SK-N-SH (cell line): ENCODE measurements around the gene RNF150. TPM values are rescaled to one million over a fixed set of nuclear protein-coding genes. Genes with fewer than 3 reads are reported as not detected.

Experiments
- CTCF ChIA-PET: fragments of 300-600, 350-600 bp; formaldehyde crosslinking; extraction: SDS; loops from one replicate; lab custom pipeline; 2021; lab: Yijun Ruan, JAX
- POLR2A ChIA-PET: fragments of 350-600 bp; sonication (Branson Sonifier 250); formaldehyde crosslinking; extraction: SDS; loops from one replicate; lab custom pipeline; 2020; ENCODE audit warnings: antibody characterized with exemption, inconsistent platforms; lab: Yijun Ruan, JAX
- DNase-seq: peaks from one replicate; pipeline ENCODE4 v3.0.0; 2012
- H2AFZ ChIP-seq: fragments of 200-600 bp; sonication (generic); 2 replicates; pipeline ENCODE4 v1.8.1; 2016; ENCODE audit warnings: antibody characterized with exemption, mild to moderate bottlenecking, low read depth
- H3F3A ChIP-seq: fragments of 200-600 bp; sonication (generic); replicated peaks from 2 replicates; pipeline ENCODE3; 2016; ENCODE audit warnings: antibody characterized with exemption, mild to moderate bottlenecking; ENCODE audit not compliant: insufficient read depth
- H3K27ac ChIP-seq, 2 experiments: fragments of 200-500 bp in 1 of 2; fragments of 200-600 bp in 1 of 2; sonication (Bioruptor generic) in 1 of 2; sonication (generic), shearing (Covaris generic) in 1 of 2; 2 replicates each; pipeline versions ENCODE4 v1.5.1 to v1.6.1; 2014 to 2016; ENCODE audit warnings: low read depth in 2 of 2, inconsistent platforms in 1 of 2, low read length in 1 of 2, mild to moderate bottlenecking in 1 of 2, mixed read lengths in 1 of 2
- H3K27me3 ChIP-seq: fragments of 200-600 bp; sonication (generic), shearing (Covaris generic); 2 replicates; pipeline ENCODE4 v1.6.1; 2016; ENCODE audit warnings: mixed run types; ENCODE audit not compliant: insufficient read depth
- H3K36me3 ChIP-seq, 2 experiments: fragments of 200-500 bp in 1 of 2; fragments of 200-600 bp in 1 of 2; sonication (Bioruptor generic) in 1 of 2; sonication (generic) in 1 of 2; replicated peaks in 1 of 2; 2 replicates each; pipeline versions ENCODE3 to v1.5.1; 2014 to 2016; ENCODE audit warnings: low read length in 1 of 2, mild to moderate bottlenecking in 1 of 2; ENCODE audit not compliant: insufficient read depth in 2 of 2, control insufficient read depth in 1 of 2
- H3K4me1 ChIP-seq, 2 experiments: fragments of 200-500 bp in 1 of 2; fragments of 200-600 bp in 1 of 2; sonication (Bioruptor generic) in 1 of 2; sonication (generic), shearing (Covaris generic) in 1 of 2; 2 replicates each; pipeline versions ENCODE4 v1.5.1 to v1.6.1; 2014 to 2016; ENCODE audit warnings: low read depth in 1 of 2, low read length in 1 of 2, mixed run types in 1 of 2; ENCODE audit not compliant: insufficient read depth in 2 of 2, control insufficient read depth in 1 of 2
- H3K4me2 ChIP-seq: fragments of 200-600 bp; sonication (generic), shearing (Covaris generic); 2 replicates; pipeline ENCODE4 v1.6.1; 2017; ENCODE audit warnings: mixed run types
- H3K4me3 ChIP-seq, 2 experiments: fragments of 200-500 bp in 1 of 2; fragments of 200-600 bp in 1 of 2; sonication (Bioruptor generic) in 1 of 2; sonication (generic), shearing (Covaris generic) in 1 of 2; 2 replicates each; pipeline versions ENCODE4 v1.5.1 to v1.8.1; 2014 to 2016; ENCODE audit warnings: low read depth in 2 of 2, inconsistent platforms in 1 of 2, low read length in 1 of 2, mild to moderate bottlenecking in 1 of 2, mixed read lengths in 1 of 2, moderate library complexity in 1 of 2
- H3K79me2 ChIP-seq: fragments of 200-600 bp; sonication (generic); 2 replicates; pipeline ENCODE4 v1.8.1; 2017; ENCODE audit warnings: mild to moderate bottlenecking; ENCODE audit not compliant: insufficient read depth
- H3K9ac ChIP-seq: fragments of 200-600 bp; sonication (generic); 2 replicates; pipeline ENCODE4 v1.6.1; 2017; ENCODE audit warnings: mixed run types
- H3K9me2 ChIP-seq: fragments of 200-600 bp; sonication (generic); 2 replicates; pipeline ENCODE4 v1.6.1; 2017; ENCODE audit warnings: mixed run types
- H3K9me3 ChIP-seq: fragments of 200-600 bp; sonication (generic); 2 replicates; pipeline ENCODE4 v1.6.1; 2017; ENCODE audit warnings: mixed run types, mild to moderate bottlenecking, moderate library complexity
- H4K20me1 ChIP-seq: fragments of 200-600 bp; sonication (generic); 2 replicates; pipeline ENCODE4 v1.6.1; 2017; ENCODE audit warnings: mild to moderate bottlenecking, mixed run types; ENCODE audit not compliant: insufficient read depth
- ELF1 ChIP-seq: IDR thresholded peaks from 2 replicates; pipeline ENCODE4 v1.4.0; 2012
- EZH2phosphoT487 ChIP-seq: fragments of 200-600 bp; sonication (generic); IDR thresholded peaks from 2 replicates; pipeline ENCODE4 v1.6.1; 2017; ENCODE audit warnings: low read depth, mixed run types, mild to moderate bottlenecking, antibody characterized with exemption, moderate library complexity, borderline replicate concordance
- FOXM1 ChIP-seq: IDR thresholded peaks from 2 replicates; pipeline ENCODE4 v1.4.0; 2012; ENCODE audit warnings: low read depth, mild to moderate bottlenecking
- GATA2 ChIP-seq: sonication (generic); formaldehyde crosslinking; IDR thresholded peaks from 2 replicates; pipeline ENCODE4 v1.5.0; 2020; ENCODE audit warnings: mild to moderate bottlenecking, missing genetic modification reagents
- MEF2A ChIP-seq: IDR thresholded peaks from 2 replicates; pipeline ENCODE4 v1.4.0; 2012; ENCODE audit warnings: low read depth, borderline replicate concordance
- POLR2AphosphoS5 ChIP-seq: IDR thresholded peaks from 2 replicates; pipeline ENCODE4 v1.6.1; 2012; ENCODE audit warnings: low read depth, low read length
- RAD21 ChIP-seq: IDR thresholded peaks from 2 replicates; pipeline ENCODE4 v1.6.1; 2012; ENCODE audit warnings: mild to moderate bottlenecking, low read length
- RCOR1 ChIP-seq: fragments of 150-350 bp; IDR thresholded peaks from 2 replicates; pipeline ENCODE4 v1.6.1; 2017; ENCODE audit warnings: antibody characterized with exemption, low read length
- RFX5 ChIP-seq: IDR thresholded peaks from 2 replicates; pipeline ENCODE4 v1.6.1; 2012; ENCODE audit warnings: mild to moderate bottlenecking, improper control_type of control experiment, low read length
- TAF1 ChIP-seq: IDR thresholded peaks from 2 replicates; pipeline ENCODE4 v1.6.1; 2012; ENCODE audit warnings: low read depth, mild to moderate bottlenecking, low read length, moderate library complexity, borderline replicate concordance
- TEAD4 ChIP-seq: IDR thresholded peaks from 2 replicates; pipeline ENCODE4 v1.4.0; 2012; ENCODE audit warnings: mild to moderate bottlenecking, borderline replicate concordance; ENCODE audit not compliant: insufficient read depth
- WGBS: methylation state at CpG from one replicate; pipeline ENCODE4 v1.1.6; 2017; ENCODE audit warnings: low lambda C conversion rate; 5-methylcytosine and 5-hydroxymethylcytosine counted together
- polyA plus RNA-seq, 3 experiments: library from polyadenylated mRNA; depleted of rRNA; stranded (reverse); fragments of >200 nt; gene quantifications; 2 replicates each; pipeline ENCODE4 v1.2.3, GENCODE V29; 2012
- TF ChIP-seq, protein P1 (sequence below): IDR thresholded peaks from 2 replicates; pipeline ENCODE4 v1.4.0; 2012; ENCODE audit warnings: low read depth, borderline replicate concordance
- TF ChIP-seq, protein P2 (sequence below): fragments of 150-350 bp; IDR thresholded peaks from 2 replicates; pipeline ENCODE4 v1.6.1; 2017; ENCODE audit warnings: antibody characterized with exemption, low read length, low read depth, borderline replicate concordance
- TF ChIP-seq, protein P3 (sequence below): fragments of 200-600 bp; sonication (generic); IDR thresholded peaks from 2 replicates; pipeline ENCODE4 v1.6.1; 2017; ENCODE audit warnings: antibody characterized with exemption, mild to moderate bottlenecking, moderate library complexity

The RNF150 gene
- polyA plus RNA-seq, 1 of the 3 experiments (the other 2 are of a cell fraction), result 5.8 TPM

DNA sequence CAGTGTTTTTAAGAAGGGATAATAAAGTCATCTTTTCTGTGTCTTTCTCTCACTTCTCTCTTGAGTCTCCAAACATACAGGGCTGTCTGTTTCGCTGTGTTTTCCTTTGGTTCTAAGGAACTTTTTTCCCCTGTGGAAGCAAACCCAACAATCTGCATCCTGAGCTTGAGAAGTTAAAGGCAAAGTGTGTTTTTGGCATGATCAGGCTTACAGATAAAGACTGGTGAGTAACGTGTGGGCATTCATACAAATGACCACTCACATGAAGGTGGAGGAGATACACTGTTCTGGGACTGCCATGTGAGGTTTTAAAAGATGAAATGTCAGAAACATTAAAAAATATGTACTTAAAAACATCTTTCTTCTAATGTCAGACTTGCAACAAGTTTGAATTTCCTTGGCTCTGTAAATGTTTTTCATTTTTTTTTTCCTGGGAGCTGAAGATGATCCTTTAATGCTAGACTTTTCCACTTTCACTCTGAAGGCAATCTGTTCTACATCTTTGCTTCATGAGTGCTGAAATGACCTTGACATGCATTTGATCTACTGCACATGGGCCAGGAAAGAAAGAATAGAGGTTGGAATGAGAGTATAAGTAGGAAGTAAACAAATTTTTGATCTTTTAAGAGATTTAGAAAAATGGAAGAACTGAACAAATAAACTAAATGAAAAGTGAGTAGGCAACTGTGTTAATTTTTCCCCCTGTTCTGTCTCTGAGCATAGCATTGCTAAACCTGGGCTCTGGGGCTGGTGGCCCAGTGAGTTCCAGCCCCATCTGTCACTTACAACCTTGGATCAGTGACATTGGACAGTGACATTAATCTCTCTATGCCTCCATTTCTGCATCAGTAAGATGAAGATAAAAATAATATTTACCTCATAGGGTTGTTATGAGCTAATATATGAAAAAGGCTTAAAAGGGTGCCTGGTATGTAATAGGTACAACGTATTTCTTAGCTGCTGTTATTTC lies 226.0 kb downstream of the RNF150 start (continued):
- TF ChIP-seq, protein P1, sequence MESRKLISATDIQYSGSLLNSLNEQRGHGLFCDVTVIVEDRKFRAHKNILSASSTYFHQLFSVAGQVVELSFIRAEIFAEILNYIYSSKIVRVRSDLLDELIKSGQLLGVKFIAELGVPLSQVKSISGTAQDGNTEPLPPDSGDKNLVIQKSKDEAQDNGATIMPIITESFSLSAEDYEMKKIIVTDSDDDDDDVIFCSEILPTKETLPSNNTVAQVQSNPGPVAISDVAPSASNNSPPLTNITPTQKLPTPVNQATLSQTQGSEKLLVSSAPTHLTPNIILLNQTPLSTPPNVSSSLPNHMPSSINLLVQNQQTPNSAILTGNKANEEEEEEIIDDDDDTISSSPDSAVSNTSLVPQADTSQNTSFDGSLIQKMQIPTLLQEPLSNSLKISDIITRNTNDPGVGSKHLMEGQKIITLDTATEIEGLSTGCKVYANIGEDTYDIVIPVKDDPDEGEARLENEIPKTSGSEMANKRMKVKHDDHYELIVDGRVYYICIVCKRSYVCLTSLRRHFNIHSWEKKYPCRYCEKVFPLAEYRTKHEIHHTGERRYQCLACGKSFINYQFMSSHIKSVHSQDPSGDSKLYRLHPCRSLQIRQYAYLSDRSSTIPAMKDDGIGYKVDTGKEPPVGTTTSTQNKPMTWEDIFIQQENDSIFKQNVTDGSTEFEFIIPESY, result 0 out of 2 replicates have a peak, but pooled peaks have one; percentile 23
- TF ChIP-seq RAD21 (no peak), MEF2A (no peak), GATA2 (CRISPR knock-in tag) (0 out of 2 replicates have a peak, but pooled peaks have one; percentile 10), EZH2phosphoT487 (no peak), TEAD4 (0 out of 2 replicates have a peak, but pooled peaks have one; percentile 21), TAF1 (no peak), RCOR1 (no peak), POLR2AphosphoS5 (peak; percentile 31; the same call in 1 of the 2 replicates), RFX5 (no peak), FOXM1 (no peak), ELF1 (no peak)
- TF ChIP-seq, protein P2, sequence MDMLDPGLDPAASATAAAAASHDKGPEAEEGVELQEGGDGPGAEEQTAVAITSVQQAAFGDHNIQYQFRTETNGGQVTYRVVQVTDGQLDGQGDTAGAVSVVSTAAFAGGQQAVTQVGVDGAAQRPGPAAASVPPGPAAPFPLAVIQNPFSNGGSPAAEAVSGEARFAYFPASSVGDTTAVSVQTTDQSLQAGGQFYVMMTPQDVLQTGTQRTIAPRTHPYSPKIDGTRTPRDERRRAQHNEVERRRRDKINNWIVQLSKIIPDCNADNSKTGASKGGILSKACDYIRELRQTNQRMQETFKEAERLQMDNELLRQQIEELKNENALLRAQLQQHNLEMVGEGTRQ, result no peak

DNA sequence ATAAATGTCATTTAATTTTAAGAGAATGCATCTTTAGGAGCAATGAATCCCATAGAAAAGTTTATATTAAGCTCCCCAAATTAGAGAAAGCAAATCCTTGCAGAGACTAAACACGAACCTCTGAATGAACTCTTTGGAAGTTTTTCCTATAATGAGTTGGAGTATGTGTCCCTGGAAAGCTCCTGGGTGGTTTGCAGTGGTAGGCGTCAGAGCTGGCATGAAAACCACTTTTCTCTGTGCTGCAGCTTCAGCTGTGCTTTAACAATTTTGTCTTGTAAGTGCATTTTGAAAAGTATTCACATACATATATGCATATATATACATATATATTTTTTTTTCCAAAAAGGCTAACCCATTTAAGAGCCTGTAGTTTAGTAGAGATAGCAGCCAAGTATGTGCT lies 228.4 kb downstream of the RNF150 start:
- H3F3A ChIP-seq, result peaks cover 18% of the 10 kb centered on the region
- peak overlapping the region in 1 of 2 experiments; percentile 99; a peak in 2 of 4 replicates for H3K27ac ChIP-seq
- H3K4me1 ChIP-seq, result peaks cover 20 to 63% of the 10 kb centered on the region in 2 experiments; a peak in 3 of 4 replicates
- 88% methylated on average over 2 of the region's 2 CpGs for WGBS
- H4K20me1 ChIP-seq, result no peaks in the 10 kb centered on the region
- TF ChIP-seq, protein P3, sequence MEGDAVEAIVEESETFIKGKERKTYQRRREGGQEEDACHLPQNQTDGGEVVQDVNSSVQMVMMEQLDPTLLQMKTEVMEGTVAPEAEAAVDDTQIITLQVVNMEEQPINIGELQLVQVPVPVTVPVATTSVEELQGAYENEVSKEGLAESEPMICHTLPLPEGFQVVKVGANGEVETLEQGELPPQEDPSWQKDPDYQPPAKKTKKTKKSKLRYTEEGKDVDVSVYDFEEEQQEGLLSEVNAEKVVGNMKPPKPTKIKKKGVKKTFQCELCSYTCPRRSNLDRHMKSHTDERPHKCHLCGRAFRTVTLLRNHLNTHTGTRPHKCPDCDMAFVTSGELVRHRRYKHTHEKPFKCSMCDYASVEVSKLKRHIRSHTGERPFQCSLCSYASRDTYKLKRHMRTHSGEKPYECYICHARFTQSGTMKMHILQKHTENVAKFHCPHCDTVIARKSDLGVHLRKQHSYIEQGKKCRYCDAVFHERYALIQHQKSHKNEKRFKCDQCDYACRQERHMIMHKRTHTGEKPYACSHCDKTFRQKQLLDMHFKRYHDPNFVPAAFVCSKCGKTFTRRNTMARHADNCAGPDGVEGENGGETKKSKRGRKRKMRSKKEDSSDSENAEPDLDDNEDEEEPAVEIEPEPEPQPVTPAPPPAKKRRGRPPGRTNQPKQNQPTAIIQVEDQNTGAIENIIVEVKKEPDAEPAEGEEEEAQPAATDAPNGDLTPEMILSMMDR, result no peak
- H2AFZ ChIP-seq, result no peak overlapping the region
- H3K9ac ChIP-seq, result no peak overlapping the region
- H3K4me3 ChIP-seq, result no peak overlapping the region
- H3K79me2 ChIP-seq, result no peaks in the 10 kb centered on the region
- no peaks in the 10 kb centered on the region for H3K27me3 ChIP-seq
- DNase-seq, result no peak
- H3K9me3 ChIP-seq, result no peaks in the 10 kb centered on the region
- ChIA-PET POLR2A (interaction anchor here (4.2 kb wide), 1 partner anchor 228 kb away, joined by 41 read pairs; the partner anchor contains the start of gene RNF150), CTCF (interaction anchor here (0.8 to 6.3 kb wide), 8 partner anchors 54 to 254 kb away, joined by 3 to 72 read pairs (median 4); partner anchors contain the start of gene RNF150)
- H3K4me2 ChIP-seq, result no peak overlapping the region
- H3K9me2 ChIP-seq, result no peaks in the 10 kb centered on the region
- H3K36me3 ChIP-seq, result peaks cover 8% of the 10 kb centered on the region in 2 experiments
